ENCODE data around the gene ACBD6.

The ACBD6 gene

GRCh38 chr1:180365039-180365438, 137.3 kb downstream of the ACBD6 start:
- DNase-seq, result peak; percentile 33

- no peak for DNase-seq
These were observed 139.0 kb downstream of the ACBD6 start for GRCh38 chr1:180363246-180363995.

- DNase-seq, result no peak
These were observed 141.9 kb downstream of the ACBD6 start for GRCh38 chr1:180360333-180361075.

- peak; percentile 15 for DNase-seq
These were observed 143.7 kb downstream of the ACBD6 start for GRCh38 chr1:180358649-180359048.

- no peak for DNase-seq
These were observed 148.4 kb downstream of the ACBD6 start for GRCh38 chr1:180353945-180354344.

- DNase-seq, result no peak
These were observed 149.8 kb downstream of the ACBD6 start for GRCh38 chr1:180352588-180352987.

GRCh38 chr1:180352021-180352420, 150.4 kb downstream of the ACBD6 start:
- DNase-seq, result no peak

- no peak for DNase-seq
These were observed 157.2 kb downstream of the ACBD6 start for GRCh38 chr1:180345148-180345547.

- peak; percentile 34 for DNase-seq
These were observed 158.2 kb downstream of the ACBD6 start for GRCh38 chr1:180343921-180344769.

GRCh38 chr1:180327089-180327488, 175.3 kb downstream of the ACBD6 start:
- no peak for DNase-seq

- DNase-seq, result no peak
These were observed 189.5 kb downstream of the ACBD6 start for GRCh38 chr1:180312926-180313325.

- DNase-seq, result no peak
These were observed 191.2 kb downstream of the ACBD6 start for GRCh38 chr1:180311011-180311730.

- DNase-seq, result no peak
These were observed 192.3 kb downstream of the ACBD6 start for GRCh38 chr1:180310095-180310494.

GRCh38 chr1:180309338-180309737, 193.0 kb downstream of the ACBD6 start:
- DNase-seq, result no peak

- DNase-seq, result no peak
These were observed 201.1 kb downstream of the ACBD6 start for GRCh38 chr1:180301135-180301742.

- no peak for DNase-seq
These were observed 202.7 kb downstream of the ACBD6 start for GRCh38 chr1:180299479-180300221.

- DNase-seq, result no peak
These were observed 206.4 kb downstream of the ACBD6 start for GRCh38 chr1:180295999-180296398.

- no peak for DNase-seq
These were observed 207.7 kb downstream of the ACBD6 start for GRCh38 chr1:180294711-180295110.

- peak; percentile 20 for DNase-seq
These were observed 211.4 kb downstream of the ACBD6 start for GRCh38 chr1:180291004-180291403.

GRCh38 chr1:180290265-180291001, 211.9 kb downstream of the ACBD6 start:
- no peak for DNase-seq

- DNase-seq, result peak; percentile 65
These were observed 213.4 kb downstream of the ACBD6 start for GRCh38 chr1:180288940-180289339.

Measured in hematopoietic multipotent progenitor cell treated with erythropoietin and hydrocortisone succinate and interleukin-3 and kit ligand, for 8 days (in vitro differentiated cells).